ENCODE data around the gene SRGN.
"Not testable (repeated sequence)": the region's sequence is repeated elsewhere in the genome, so short reads cannot be mapped to it uniquely, and the experiment has no call there.

SRGN gene, protein sequence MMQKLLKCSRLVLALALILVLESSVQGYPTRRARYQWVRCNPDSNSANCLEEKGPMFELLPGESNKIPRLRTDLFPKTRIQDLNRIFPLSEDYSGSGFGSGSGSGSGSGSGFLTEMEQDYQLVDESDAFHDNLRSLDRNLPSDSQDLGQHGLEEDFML

GRCh38 chr10:69087590-69088470 lies at the start of gene SRGN:
SRGN (plus strand) TSS chr10:69088103; CDS start chr10:69088158, 55 bp downstream.
- DNase-seq, result no peak

- DNase-seq, result not testable (repeated sequence)
These were observed 47.0 kb upstream of the SRGN start for GRCh38 chr10:69040904-69041303.

- no peak for DNase-seq
These were observed 45.5 kb upstream of the SRGN start for GRCh38 chr10:69042417-69042816.

DNA sequence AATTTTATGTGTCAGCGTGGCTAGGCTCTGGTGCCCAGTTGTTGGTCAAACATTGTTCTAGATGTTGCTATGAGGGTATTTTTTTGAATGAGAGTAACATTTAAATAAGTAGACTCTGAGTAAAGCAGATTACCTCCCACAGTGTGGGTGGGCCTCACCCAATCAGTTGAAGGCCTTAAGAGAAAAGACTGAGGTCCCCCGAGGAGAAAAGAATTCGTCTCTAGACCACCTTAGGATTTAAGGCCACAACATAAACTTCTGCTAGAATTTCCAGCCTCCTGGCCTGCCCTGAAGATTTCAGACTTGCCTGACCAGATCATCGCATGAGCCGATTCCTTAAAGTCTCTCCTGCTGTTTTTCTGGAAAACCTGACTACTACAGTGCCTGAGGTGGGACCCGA lies 45.1 kb upstream of the SRGN start:
- no peak for DNase-seq

- no peak for DNase-seq
These were observed 43.9 kb upstream of the SRGN start for GRCh38 chr10:69043931-69044531.

DNA sequence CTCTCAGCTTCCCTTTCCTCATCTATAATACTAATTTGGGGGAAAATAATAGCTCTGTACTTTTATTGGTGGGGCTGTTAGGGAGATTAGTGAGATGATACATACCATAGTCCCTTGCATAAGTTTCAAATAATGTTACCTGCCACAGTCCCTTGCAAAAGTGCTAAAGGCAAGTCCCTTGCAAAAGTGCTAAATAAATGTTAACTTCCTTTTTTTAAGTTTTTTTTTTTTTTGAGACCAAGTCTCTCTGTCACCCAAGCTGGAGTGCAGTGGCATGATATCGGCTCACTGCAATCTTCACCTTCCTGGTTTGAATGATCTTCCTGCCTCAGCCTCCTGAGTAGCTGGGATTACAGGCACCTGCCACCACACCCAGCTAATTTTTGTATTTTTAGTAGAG lies 43.4 kb upstream of the SRGN start:
- no peak for DNase-seq

GRCh38 chr10:69045441-69046300 lies 42.2 kb upstream of the SRGN start:
- DNase-seq, result no peak

DNA sequence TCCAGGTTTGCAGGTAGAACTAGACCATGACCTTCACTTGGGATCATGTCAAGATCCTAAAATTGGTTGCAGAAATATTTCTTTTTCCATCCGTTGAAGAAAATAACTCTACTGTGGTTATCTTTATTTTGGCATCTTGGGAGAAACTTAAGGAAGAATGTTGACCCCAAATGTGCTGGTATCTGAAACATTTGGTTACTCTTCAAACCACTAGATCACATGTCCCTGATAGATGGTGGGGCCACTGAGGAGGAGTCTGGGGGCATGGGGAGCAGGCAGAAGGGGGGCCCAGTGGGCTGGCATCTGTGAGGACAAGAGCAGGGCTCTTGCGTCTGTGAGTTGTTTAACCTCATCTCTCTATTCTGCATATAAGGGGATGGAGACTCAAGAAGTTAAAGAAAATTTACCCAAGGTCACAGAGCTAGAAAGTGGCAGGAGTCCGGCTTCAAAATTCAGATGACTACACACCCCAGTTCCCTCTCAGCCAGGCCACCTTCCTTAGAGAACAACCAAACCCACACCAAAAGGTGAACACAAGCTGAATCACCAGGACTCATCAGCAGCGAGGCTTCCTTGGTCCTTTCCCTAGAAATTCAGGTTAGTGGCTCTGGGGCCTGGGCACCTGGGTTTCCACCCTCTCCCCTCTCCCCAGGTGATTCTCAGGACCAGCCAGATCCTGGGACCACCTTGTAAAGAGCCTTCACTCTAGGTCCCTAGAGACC lies 40.6 kb upstream of the SRGN start:
- DNase-seq, result no peak

- DNase-seq, result no peak
These were observed 39.8 kb upstream of the SRGN start for GRCh38 chr10:69048103-69048502.

DNA sequence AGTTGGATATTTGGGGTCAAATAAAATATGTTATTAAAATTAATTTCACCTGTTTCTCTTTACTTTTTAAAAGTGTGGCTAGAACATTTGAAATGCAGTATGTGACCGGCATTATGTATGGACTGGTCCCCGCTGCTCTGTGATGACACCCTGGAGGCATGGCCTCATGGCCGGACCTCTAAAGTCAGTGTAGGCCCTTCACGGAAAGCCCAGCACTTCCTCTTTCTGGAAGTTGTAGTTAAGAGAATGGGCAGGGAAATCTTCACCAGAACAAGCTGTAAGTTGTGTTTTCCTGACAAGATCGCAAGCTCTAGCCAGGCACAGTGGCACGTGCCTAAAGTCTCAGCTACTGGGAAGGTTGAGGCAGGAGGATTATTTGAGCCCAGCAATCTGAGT lies 38.3 kb upstream of the SRGN start:
- DNase-seq, result no peak

- DNase-seq, result no peak
These were observed 36.6 kb upstream of the SRGN start for GRCh38 chr10:69051303-69051702.

DNA sequence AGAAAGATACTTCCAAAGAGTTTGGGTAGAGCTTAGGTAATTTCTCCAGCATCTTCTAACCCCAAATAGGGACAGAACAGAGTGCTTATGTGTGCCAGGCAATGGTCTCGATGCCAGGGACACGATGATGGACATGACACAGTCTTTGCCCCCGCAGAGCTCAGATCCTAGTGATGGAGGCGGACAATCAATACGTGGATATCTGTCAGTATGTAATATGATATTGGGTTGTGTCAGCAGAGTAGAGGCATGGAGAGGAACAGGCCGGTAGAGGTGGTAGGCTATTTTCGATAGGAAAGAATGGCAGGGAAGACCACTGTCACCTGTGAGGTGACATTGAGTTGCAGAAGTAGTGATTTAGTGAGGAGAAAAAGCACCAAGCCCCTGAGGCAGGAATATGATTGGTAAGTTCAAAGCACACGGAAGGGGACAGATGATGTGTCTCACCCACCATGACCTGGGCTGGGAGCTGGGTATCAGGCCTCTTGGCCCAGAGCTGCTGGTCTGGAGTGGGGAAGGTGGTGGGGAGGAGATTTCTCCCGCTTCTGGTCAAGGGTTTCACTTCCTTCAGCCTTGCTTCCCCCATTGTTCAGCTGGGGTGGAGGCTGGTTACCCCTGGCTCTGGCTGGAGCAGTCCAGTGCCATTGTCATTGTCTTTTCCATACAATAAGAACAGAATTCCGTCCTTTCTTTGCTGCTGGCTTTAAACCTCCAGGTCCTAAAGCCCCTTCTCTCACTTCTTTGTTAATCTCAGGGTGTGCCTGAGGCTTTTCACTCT lies 36.0 kb upstream of the SRGN start:
- no peak for DNase-seq

- no peak for DNase-seq
These were observed 35.2 kb upstream of the SRGN start for GRCh38 chr10:69052736-69053135.

DNA sequence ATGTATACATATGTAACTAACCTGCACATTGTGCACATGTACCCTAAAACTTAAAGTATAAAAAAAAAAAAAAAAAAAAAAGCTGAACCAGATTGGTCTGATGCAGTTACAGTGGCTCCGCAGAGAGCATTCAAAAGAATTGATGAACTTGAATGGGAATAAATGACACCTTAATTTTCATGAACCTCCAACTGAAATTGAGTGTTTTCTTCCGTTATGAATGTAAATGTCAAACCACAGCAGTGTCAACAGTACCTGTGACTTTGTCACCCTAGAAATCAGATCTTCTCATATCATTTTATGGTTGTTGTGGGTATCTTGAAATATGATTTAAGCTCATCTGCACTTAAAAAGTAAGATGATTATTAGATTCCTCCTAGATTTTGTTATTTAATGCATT lies 32.7 kb upstream of the SRGN start:
- DNase-seq, result no peak

- no peak for DNase-seq
These were observed 31.8 kb upstream of the SRGN start for GRCh38 chr10:69056129-69056528.

DNA sequence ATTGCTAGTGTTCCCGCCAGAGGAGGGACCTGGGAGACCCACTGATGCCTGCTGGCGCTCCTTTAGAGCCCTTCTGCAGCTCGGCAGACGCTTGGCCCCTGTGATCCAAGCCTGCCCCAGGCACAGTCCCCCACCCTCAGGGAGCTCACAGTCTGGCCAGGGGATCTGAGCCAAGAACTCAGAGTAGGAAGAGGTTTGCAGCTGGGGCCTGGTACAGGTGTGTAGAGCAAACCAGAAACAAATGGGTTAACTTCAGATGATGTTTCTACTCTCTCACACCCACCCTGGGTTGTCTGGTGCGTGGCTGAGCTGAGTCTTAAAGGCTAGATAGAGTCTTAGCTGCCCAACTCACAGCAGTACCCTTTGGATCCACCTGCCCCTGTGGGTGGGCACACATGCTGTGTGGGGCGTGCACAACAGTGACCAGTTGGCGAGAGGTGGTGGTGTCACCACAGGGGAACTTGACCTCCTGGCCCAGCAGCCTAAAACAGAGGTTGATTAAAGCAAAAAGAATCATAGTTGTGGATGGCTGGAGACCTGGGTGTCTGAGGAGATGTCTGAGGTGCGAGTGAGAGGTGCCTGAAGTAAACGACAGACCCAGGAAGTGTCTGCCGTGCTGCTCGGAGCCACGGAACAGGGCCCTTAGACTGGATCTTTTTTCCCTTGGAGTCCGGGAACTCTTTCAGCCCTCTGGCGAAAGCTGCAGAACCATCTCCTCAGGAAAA lies 31.2 kb upstream of the SRGN start:
- no peak for DNase-seq

DNA sequence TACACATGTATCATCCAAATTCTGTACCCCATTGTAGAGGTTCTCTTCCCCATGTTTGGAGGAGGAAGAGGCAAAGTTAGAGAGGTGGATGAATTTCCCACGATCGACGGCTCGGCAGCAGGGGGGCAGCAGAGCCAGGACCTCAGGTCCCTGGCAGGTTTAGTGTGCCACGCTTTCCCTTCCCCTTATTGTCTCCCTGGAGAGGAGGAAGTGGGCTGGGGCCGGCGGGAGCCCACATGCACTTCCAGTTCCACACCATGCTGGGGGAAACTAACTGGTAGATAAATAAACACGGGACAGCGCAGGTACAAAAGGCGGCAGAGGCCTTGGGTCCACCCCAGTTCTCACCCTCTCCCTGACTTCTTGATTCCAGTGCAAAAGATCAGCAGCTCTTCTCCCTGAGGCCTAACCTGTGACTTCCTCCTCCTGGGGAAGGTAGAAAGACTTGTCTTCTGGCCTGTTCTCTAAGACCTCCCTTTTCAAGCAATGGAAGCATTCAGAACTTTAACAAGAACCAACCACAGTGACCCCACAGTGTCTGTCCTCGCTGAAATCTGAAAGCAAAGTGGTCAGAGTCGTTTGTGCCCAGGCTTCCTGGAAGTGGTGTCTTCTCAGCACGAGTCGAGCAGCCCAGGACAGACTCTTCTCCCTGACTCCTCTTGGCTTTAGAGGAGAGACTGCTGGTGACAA lies 30.5 kb upstream of the SRGN start:
- no peak for DNase-seq

GRCh38 chr10:69057951-69058297 lies 30.0 kb upstream of the SRGN start:
- no peak for DNase-seq

GRCh38 chr10:69060127-69060798 lies 27.6 kb upstream of the SRGN start:
- no peak for DNase-seq
